H1 (cell line): ENCODE results near the gene SMARCAL1. TPM values are rescaled to one million over a fixed set of nuclear protein-coding genes. Genes with fewer than 3 reads are reported as not detected.

Source experiments
- CTCF ChIA-PET: fragments of 300-600 bp; sonication (Branson Sonifier 250); formaldehyde crosslinking; loops from one replicate; lab custom pipeline; 2021; ENCODE audit not compliant: partially characterized antibody; lab: Charles Lee
- POLR2A ChIA-PET: fragments of 300-600 bp; sonication (Branson Sonifier 250); formaldehyde crosslinking; loops from one replicate; lab custom pipeline; 2021; ENCODE audit warnings: inconsistent platforms; ENCODE audit not compliant: partially characterized antibody; lab: Charles Lee
- DNase-seq, 2 experiments: peaks; one replicate each; pipeline versions ENCODE4 v3.0.0 to v3.0.0-alpha.2; 2010 to 2022; ENCODE audit warnings: low spot score in 2 of 2, low read depth in 1 of 2, mixed read lengths in 1 of 2
- FAIRE-seq: peaks from 2 replicates; lab custom pipeline; 2011; peaks lifted over from hg19 to GRCh38; lab: Jason Lieb, UNC
- H2AFZ ChIP-seq: 2 replicates; pipeline ENCODE4 v1.8.1; 2012; ENCODE audit warnings: low read length, inconsistent platforms
- H2AK5ac ChIP-seq: 2 replicates; pipeline ENCODE4 v1.6.1; 2013; ENCODE audit warnings: low read depth, low read length
- H2BK120ac ChIP-seq: replicated peaks from 2 replicates; pipeline ENCODE3; 2013; ENCODE audit warnings: low read depth, low read length, inconsistent platforms
- H2BK12ac ChIP-seq: 2 replicates; pipeline ENCODE4 v1.6.1; 2013; ENCODE audit warnings: low read depth, low read length
- H2BK15ac ChIP-seq: 2 replicates; pipeline ENCODE4 v1.6.1; 2013; ENCODE audit warnings: low read length
- H2BK20ac ChIP-seq: 2 replicates; pipeline ENCODE4 v1.6.1; 2013; ENCODE audit warnings: low read length
- H2BK5ac ChIP-seq: 2 replicates; pipeline ENCODE4 v1.6.1; 2013; ENCODE audit warnings: low read depth, low read length
- H3K14ac ChIP-seq: 2 replicates; pipeline ENCODE4 v1.6.1; 2013; ENCODE audit warnings: inconsistent platforms; ENCODE audit not compliant: insufficient read length
- H3K18ac ChIP-seq: 2 replicates; pipeline ENCODE4 v1.6.1; 2013; ENCODE audit warnings: low read length; ENCODE audit errors: extremely low read depth
- H3K23ac ChIP-seq: 2 replicates; pipeline ENCODE4 v1.6.1; 2013; ENCODE audit warnings: inconsistent platforms; ENCODE audit not compliant: insufficient read length
- H3K23me2 ChIP-seq: 2 replicates; pipeline ENCODE4 v1.6.1; 2013; ENCODE audit warnings: low read depth, low read length
- H3K27ac ChIP-seq: 2 replicates; pipeline ENCODE4 v1.6.1; 2011; ENCODE audit warnings: low read depth, low read length, inconsistent platforms
- H3K27me3 ChIP-seq, 4 experiments: replicated peaks in 1 of 4; 1 replicate in 1 of 4; 2 replicates in 3 of 4; pipeline versions ENCODE4 v1.6.1 to v1.8.1; 2011 to 2013; ENCODE audit warnings: low read length in 3 of 4, mild to moderate bottlenecking in 3 of 4, inconsistent platforms in 2 of 4, mixed read lengths in 2 of 4, moderate library complexity in 1 of 4; ENCODE audit not compliant: control insufficient read depth in 3 of 4, insufficient read depth in 3 of 4; ENCODE audit errors: extremely low read depth in 1 of 4
- H3K36me3 ChIP-seq, 4 experiments: 2 replicates each; pipeline versions ENCODE4 v1.6.1 to v1.8.1; 2011 to 2013; ENCODE audit warnings: mild to moderate bottlenecking in 4 of 4, low read length in 3 of 4, moderate library complexity in 2 of 4, control low read depth in 1 of 4, inconsistent platforms in 1 of 4; ENCODE audit not compliant: insufficient read depth in 4 of 4, control insufficient read depth in 2 of 4
- H3K4ac ChIP-seq: replicated peaks from 2 replicates; pipeline ENCODE3; 2013; ENCODE audit warnings: low read length, low read depth, mixed read lengths, inconsistent platforms; ENCODE audit not compliant: insufficient read length
- H3K4me1 ChIP-seq, 4 experiments: replicated peaks in 1 of 4; 1 replicate in 1 of 4; 2 replicates in 3 of 4; pipeline versions ENCODE4 v1.6.1 to v1.8.1; 2011 to 2013; ENCODE audit warnings: low read length in 3 of 4, inconsistent platforms in 2 of 4, mixed read lengths in 1 of 4; ENCODE audit not compliant: insufficient read depth in 4 of 4, control insufficient read depth in 3 of 4
- H3K4me2 ChIP-seq, 2 experiments: 2 replicates each; pipeline versions ENCODE4 v1.6.1 to v1.8.1; 2011 to 2013; ENCODE audit warnings: low read depth in 2 of 2, low read length in 2 of 2, control low read depth in 1 of 2, inconsistent platforms in 1 of 2, mild to moderate bottlenecking in 1 of 2; ENCODE audit not compliant: insufficient read depth in 1 of 2
- H3K4me3 ChIP-seq, 4 experiments: fragments of 200-600, 300-600 bp in 1 of 4; sonication (generic), shearing (Covaris generic), sonication (Bioruptor Twin) in 1 of 4; 2 replicates each; pipeline versions ENCODE4 v1.5.1 to v1.8.1; 2011 to 2016; ENCODE audit warnings: low read length in 4 of 4, low read depth in 3 of 4, control low read depth in 2 of 4, inconsistent platforms in 2 of 4, mild to moderate bottlenecking in 2 of 4, mixed read lengths in 1 of 4, moderate library complexity in 1 of 4; ENCODE audit not compliant: insufficient read depth in 2 of 4; ENCODE audit errors: extremely low read depth in 1 of 4
- H3K56ac ChIP-seq: replicated peaks from 2 replicates; pipeline ENCODE3; 2013; ENCODE audit warnings: low read depth, mild to moderate bottlenecking, mixed read lengths, low read length, inconsistent platforms; ENCODE audit not compliant: insufficient read length
- H3K79me1 ChIP-seq: 2 replicates; pipeline ENCODE4 v1.6.1; 2013; ENCODE audit warnings: low read depth, low read length, control low read depth
- H3K79me2 ChIP-seq, 2 experiments: 2 replicates each; pipeline versions ENCODE4 v1.6.1 to v1.8.1; 2012 to 2013; ENCODE audit warnings: low read length in 2 of 2, mild to moderate bottlenecking in 2 of 2, inconsistent platforms in 1 of 2; ENCODE audit not compliant: insufficient read depth in 2 of 2, control insufficient read depth in 1 of 2
- H3K9ac ChIP-seq, 4 experiments: replicated peaks in 1 of 4; 1 replicate in 1 of 4; 2 replicates in 3 of 4; pipeline versions ENCODE4 v1.6.1 to v1.8.1; 2011 to 2013; ENCODE audit warnings: low read depth in 3 of 4, low read length in 3 of 4, control low read depth in 2 of 4, mild to moderate bottlenecking in 2 of 4, moderate library complexity in 2 of 4, inconsistent platforms in 1 of 4; ENCODE audit errors: extremely low read depth in 1 of 4
- H3K9me3 ChIP-seq, 2 experiments: 2 replicates each; pipeline versions ENCODE4 v1.6.1 to v1.8.1; 2012 to 2013; ENCODE audit warnings: mild to moderate bottlenecking in 2 of 2, moderate library complexity in 2 of 2, control low read depth in 1 of 2, inconsistent platforms in 1 of 2, low read depth in 1 of 2, low read length in 1 of 2, mixed read lengths in 1 of 2; ENCODE audit not compliant: insufficient read depth in 2 of 2
- H4K20me1 ChIP-seq, 2 experiments: replicated peaks in 1 of 2; 2 replicates each; pipeline versions ENCODE3 to v1.8.1; 2011 to 2013; ENCODE audit warnings: inconsistent platforms in 2 of 2, low read length in 2 of 2, mild to moderate bottlenecking in 1 of 2; ENCODE audit not compliant: insufficient read depth in 2 of 2, control insufficient read depth in 1 of 2
- H4K5ac ChIP-seq: 2 replicates; pipeline ENCODE4 v1.6.1; 2013; ENCODE audit warnings: low read length, low read depth, mixed read lengths, inconsistent platforms; ENCODE audit not compliant: insufficient read length
- H4K8ac ChIP-seq: 2 replicates; pipeline ENCODE4 v1.8.0; 2013; ENCODE audit warnings: mild to moderate bottlenecking, moderate library complexity, low read length, inconsistent platforms; ENCODE audit not compliant: insufficient read depth; ENCODE audit errors: extremely low read depth
- H4K91ac ChIP-seq: replicated peaks from 2 replicates; pipeline ENCODE3; 2013; ENCODE audit warnings: low read length, mixed read lengths, inconsistent platforms; ENCODE audit not compliant: insufficient read length
- BCL11A ChIP-seq, 2 experiments: IDR thresholded peaks; one replicate each; pipeline ENCODE4 v1.6.1; 2011; ENCODE audit warnings: low read depth in 2 of 2, low read length in 2 of 2, mild to moderate bottlenecking in 2 of 2
- CBX5 ChIP-seq: fragments of 300-800, 300-1000 bp; sonication (generic); IDR thresholded peaks from 2 replicates; pipeline ENCODE4 v1.7.1; 2016; ENCODE audit warnings: antibody characterized with exemption, low read length, low read depth
- EGR1 ChIP-seq: IDR thresholded peaks from 2 replicates; pipeline ENCODE4 v1.6.1; 2011; ENCODE audit warnings: low read depth, low read length, borderline replicate concordance
- GTF2F1 ChIP-seq: IDR thresholded peaks from 2 replicates; pipeline ENCODE4 v1.6.1; 2012; ENCODE audit warnings: low read depth, low read length, improper control_type of control experiment, borderline replicate concordance
- HDAC2 ChIP-seq, 2 experiments: fragments of 300-600 bp in 1 of 2; sonication (generic) in 1 of 2; IDR thresholded peaks; 2 replicates each; pipeline ENCODE4 v1.6.1; 2011 to 2012; ENCODE audit warnings: low read depth in 2 of 2, low read length in 2 of 2, mild to moderate bottlenecking in 2 of 2, moderate library complexity in 2 of 2, borderline replicate concordance in 1 of 2, inconsistent platforms in 1 of 2
- HDAC6 ChIP-seq: IDR thresholded peaks from one replicate; pipeline ENCODE4 v1.7.1; 2012; ENCODE audit warnings: low read depth, mild to moderate bottlenecking, inconsistent platforms, low read length, moderate library complexity
- JUND ChIP-seq: IDR thresholded peaks from 2 replicates; pipeline ENCODE4 v1.6.1; 2011; ENCODE audit warnings: mild to moderate bottlenecking, improper control_type of control experiment, low read length
- PHF8 ChIP-seq: fragments of 200-600 bp; sonication (generic); conservative IDR thresholded peaks from 2 replicates; pipeline ENCODE4 v1.7.1; 2012; ENCODE audit warnings: low read depth, mild to moderate bottlenecking, inconsistent platforms, low read length, moderate library complexity
- RBBP5 ChIP-seq: IDR thresholded peaks from 2 replicates; pipeline ENCODE4 v1.7.1; 2012; ENCODE audit warnings: low read depth, mild to moderate bottlenecking, inconsistent platforms, low read length, moderate library complexity, borderline replicate concordance
- RFX5 ChIP-seq: IDR thresholded peaks from 2 replicates; pipeline ENCODE4 v1.6.1; 2011; ENCODE audit warnings: low read depth, low read length, improper control_type of control experiment, borderline replicate concordance
- RNF2 ChIP-seq: fragments of 200-900, 300-1000 bp; sonication (generic); IDR thresholded peaks from 2 replicates; pipeline ENCODE4 v1.7.1; 2016; ENCODE audit warnings: borderline replicate concordance, low read depth, mild to moderate bottlenecking, antibody characterized with exemption, low read length; ENCODE audit not compliant: poor library complexity, severe bottlenecking; ENCODE audit errors: missing control alignments
- SIX5 ChIP-seq: IDR thresholded peaks from 2 replicates; pipeline ENCODE4 v1.6.1; 2011; ENCODE audit warnings: mild to moderate bottlenecking, low read depth, low read length
- WGBS, 2 experiments: shearing (Covaris generic) in 1 of 2; methylation state at CpG; one replicate each; pipeline versions ENCODE4 v1.1.6 to v1.1.7; 2013 to 2015; ENCODE audit warnings: low lambda C conversion rate in 2 of 2, mixed read lengths in 2 of 2, inconsistent platforms in 1 of 2, low coverage in 1 of 2, missing lambda C conversion rate in 1 of 2; ENCODE audit not compliant: insufficient replicate concordance in 2 of 2, insufficient coverage in 1 of 2, insufficient read length in 1 of 2; ENCODE audit errors: extremely low coverage in 1 of 2, missing lambda C conversion rate in 1 of 2; 5-methylcytosine and 5-hydroxymethylcytosine counted together
- polyA plus RNA-seq, 7 experiments: library from polyadenylated mRNA; depleted of rRNA in 3 of 7; stranded (reverse) in 5 of 7; unstranded in 2 of 7; fragments of >200 nt in 5 of 7; fragments of 200-250 nt in 2 of 7; gene quantifications; 1 replicate in 5 of 7; 2 replicates in 1 of 7; 4 replicates in 1 of 7; pipeline versions ENCODE4 v1.2.1 to v1.2.3, GENCODE V29; 2011 to 2013; ENCODE audit warnings: missing spikeins in 2 of 7, mixed read lengths in 2 of 7
- total RNA-seq: library from RNA; stranded (reverse); fragmentation: NEBNext Ultra II Directional; extraction: Animal tissue kit (Norgen Biotek cat#: 25700); gene quantifications from 2 replicates; pipeline ENCODE4 v1.2.1, GENCODE V29; 2021

The SMARCAL1 gene
- total and polyA plus RNA-seq, 2 of the 8 experiments (the other 6 are each of a cell fraction or from before 2014, with no cell fraction given), result 17.6 to 17.9 TPM

DNA sequence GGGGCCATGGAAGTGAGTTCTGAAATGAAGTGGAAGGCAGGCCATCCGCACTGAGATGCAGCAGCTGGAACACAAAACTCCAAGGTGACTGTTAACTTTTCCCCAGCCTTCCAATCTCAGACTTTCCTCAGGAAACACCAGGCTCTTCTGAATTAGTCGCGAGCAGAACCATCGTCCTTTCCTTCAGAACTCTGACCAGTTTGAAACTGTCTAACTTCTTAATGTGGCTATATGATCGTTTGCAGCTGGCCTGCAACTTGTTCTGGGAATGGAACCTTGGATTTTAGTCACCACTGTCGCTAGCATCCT, 85.7 kb downstream of the SMARCAL1 start:
- Histone ChIP-seq H2BK5ac (peak overlapping the region; percentile 96), H3K36me3 (peaks cover 27 to 39% (median 37%) of the 10 kb centered on the region in 4 experiments), H4K5ac (peak overlapping the region; percentile 51), H3K4me3 (peak overlapping the region; percentile 86 to 97 (median 92)), H3K4ac (peak overlapping the region; percentile 79), H3K4me1 (peaks cover 2 to 12% (median 4%) of the 10 kb centered on the region in 4 experiments; a peak in 6 of 7 replicates), H3K79me1 (0 out of 2 replicates have a peak, but pooled peaks cover 5% of the 10 kb centered on the region), H3K18ac (peak overlapping the region; percentile 72; the same call in 1 of the 2 replicates), H3K27me3 (no peaks in the 10 kb centered on the region), H3K56ac (peak overlapping the region; percentile 49), H3K79me2 (peaks cover 16 to 46% of the 10 kb centered on the region in 2 experiments), H2AK5ac (peak overlapping the region; percentile 31; the same call in 1 of the 2 replicates), H4K91ac (peak overlapping the region; percentile 70), H3K14ac (no peak overlapping the region), H3K4me2 (peak overlapping the region; percentile 75 to 100), H3K9ac (peak overlapping the region in 2 of 4 experiments; percentile 85 to 94; a peak in 6 of 7 replicates), H3K23ac (no peak overlapping the region), H3K27ac (peak overlapping the region; percentile 40; the same call in 1 of the 2 replicates), H2BK120ac (no peak overlapping the region), H2BK15ac (peak overlapping the region; percentile 63; the same call in 1 of the 2 replicates), H3K23me2 (peaks cover 10% of the 10 kb centered on the region), H4K8ac (peak overlapping the region; percentile 86; the same call in 1 of the 2 replicates), H2BK12ac (peak overlapping the region; percentile 11; the same call in 1 of the 2 replicates), H2AFZ (peak overlapping the region; percentile 90), H2BK20ac (no peak overlapping the region), H4K20me1 (peaks cover 5 to 11% of the 10 kb centered on the region in 2 experiments), H3K9me3 (no peaks in the 10 kb centered on the region)
- 60% methylated on average over 6 of the region's 6 CpGs; no CpG with 5 or more reads in 1 of the 2 experiments for WGBS, 2 experiments
- FAIRE-seq (no peak), DNase-seq (no peak)
- ChIA-PET POLR2A (interaction anchor here (0.6 to 7.2 kb wide), 60 partner anchors 11 to 608 kb away, joined by 3 to 65 read pairs (median 4); partner anchors contain the start of genes IGFBP2, MARCHF4, SMARCAL1 and XRCC5), CTCF (interaction anchor here (0.6 to 2.4 kb wide), 5 partner anchors 10 to 275 kb away, joined by 3 to 9 read pairs (median 5); no protein-coding TSS in a partner anchor)
- TF ChIP-seq EGR1 (no peak), BCL11A (IDR thresholded peaks at IDR 0.05; ENCODE audit: low read depth in 2 of 2, low read length in 2 of 2) (no peak), PHF8 (no peak), HDAC6 (no peak), RBBP5 (no peak), RNF2 (no peak), SIX5 (no peak), RFX5 (no peak), GTF2F1 (no peak), CBX5 (no peak), HDAC2 (IDR thresholded peaks at IDR 0.05; ENCODE audit: borderline replicate concordance in 1 of 2, low read depth in 2 of 2, low read length in 2 of 2) (no peak), JUND (no peak)
